HG02970 (cell line): Measurements from ENCODE around the gene ONECUT2.

Experiments used
- ATAC-seq: cut with Tn5 transposase; IDR thresholded peaks from one replicate; pipeline ENCODE4 v1.9.1; 2021; ENCODE audit warnings: mild to moderate bottlenecking, moderate library complexity, moderate number of reproducible peaks; ENCODE audit not compliant: unreplicated experiment, low FRiP score

ONECUT2 gene

DNA sequence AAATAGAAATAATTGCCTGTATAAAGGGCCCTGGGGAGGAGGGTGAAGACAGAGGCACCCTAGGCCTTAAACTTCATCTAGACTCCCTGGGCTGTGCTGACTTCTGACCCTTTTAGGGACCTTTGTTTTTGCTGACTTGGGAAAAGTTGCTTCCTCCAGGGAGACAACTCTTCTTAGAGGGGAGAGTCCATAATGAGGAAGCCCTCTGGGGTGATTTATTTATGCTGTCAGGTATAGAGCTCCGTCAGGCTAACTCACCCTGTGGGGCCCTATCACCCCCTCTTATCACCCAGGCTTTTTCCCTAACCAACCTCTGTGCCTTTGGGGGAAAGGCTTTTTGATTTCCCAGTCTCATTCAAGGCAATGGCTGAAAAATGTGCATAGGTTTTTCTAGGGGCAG, 8.1 kb downstream of the ONECUT2 start:
- no peak for ATAC-seq

DNA sequence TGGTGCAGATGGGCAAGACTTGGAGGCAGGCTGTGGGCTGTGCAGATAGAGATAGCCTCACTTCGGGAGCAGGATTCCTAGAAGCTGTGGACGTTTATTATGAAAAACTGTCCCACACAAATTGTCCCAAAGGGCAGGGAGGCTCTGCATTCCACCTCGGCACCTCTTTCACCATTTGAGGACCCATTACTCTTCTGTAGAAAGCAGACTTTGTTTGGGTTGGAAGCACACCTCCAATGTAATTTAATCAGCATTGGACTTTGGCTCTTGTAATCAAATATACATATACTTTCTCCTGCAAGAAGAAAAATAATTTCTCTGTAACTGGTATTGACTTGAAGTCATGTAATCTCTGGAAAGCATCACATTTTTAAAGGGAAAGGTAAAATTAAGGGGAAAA, 8.5 kb downstream of the ONECUT2 start:
- ATAC-seq, result no peak

DNA sequence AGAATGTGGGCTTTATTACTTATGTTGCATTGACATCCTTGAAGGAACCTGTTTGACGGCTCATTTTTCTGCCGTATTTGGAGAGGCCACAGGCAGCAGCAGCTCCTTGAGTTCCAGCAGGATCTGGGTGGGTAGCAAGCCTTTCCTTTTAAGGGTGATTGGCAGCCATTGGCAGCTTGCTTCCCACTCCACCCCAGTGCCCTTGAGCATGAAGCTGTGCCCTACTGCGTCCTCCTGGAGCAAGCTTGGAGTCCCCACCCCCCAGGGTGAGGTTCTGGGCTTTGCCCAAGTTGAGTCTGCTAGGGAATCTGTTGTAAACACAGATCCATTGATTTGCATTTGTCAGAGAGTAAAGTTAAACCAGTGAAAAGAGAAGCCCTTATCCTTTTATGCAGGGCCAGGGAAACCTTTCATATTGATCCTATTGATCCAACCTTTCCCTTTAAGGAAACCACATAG, 9.2 kb downstream of the ONECUT2 start:
- no peak for ATAC-seq

DNA sequence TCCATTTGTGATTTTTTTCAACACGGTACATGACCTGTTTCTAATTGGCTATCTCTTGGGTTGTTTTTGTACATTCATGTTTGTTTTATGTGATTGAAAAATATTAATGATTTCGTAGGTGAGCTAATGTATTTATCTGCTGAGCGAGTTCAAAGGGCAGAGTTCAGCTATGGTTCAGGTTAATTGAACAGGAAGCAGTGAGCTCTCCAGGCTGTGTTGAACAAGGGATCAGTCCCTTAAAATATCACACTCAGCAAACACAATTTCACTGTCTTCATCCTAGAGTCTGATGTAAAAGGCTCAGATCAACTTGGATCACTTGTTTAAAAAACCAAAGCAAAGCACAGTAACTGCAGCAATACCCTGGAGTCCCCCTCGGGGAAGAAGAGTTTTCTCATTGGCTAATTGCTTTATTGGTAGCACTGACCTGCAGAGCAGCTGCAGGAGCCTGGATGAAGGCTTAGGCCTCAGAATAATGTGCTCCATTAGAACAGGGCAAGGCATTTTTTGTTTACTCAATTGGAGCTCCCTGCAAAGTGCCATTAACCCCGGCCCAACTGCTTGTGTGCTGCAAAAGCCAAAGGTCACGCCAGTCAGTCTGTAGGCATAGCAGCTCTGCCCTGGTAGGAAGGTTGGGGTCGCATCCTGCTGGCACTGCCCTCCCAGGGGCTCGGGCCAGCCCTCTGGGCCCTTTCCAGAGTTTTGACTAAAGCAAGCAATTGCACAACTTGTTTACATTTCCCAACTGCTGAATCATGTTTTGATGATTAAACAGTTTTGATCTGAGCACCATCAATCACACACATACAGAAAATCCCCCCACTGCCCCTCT, 10.5 kb downstream of the ONECUT2 start:
- ATAC-seq, result no peak

DNA sequence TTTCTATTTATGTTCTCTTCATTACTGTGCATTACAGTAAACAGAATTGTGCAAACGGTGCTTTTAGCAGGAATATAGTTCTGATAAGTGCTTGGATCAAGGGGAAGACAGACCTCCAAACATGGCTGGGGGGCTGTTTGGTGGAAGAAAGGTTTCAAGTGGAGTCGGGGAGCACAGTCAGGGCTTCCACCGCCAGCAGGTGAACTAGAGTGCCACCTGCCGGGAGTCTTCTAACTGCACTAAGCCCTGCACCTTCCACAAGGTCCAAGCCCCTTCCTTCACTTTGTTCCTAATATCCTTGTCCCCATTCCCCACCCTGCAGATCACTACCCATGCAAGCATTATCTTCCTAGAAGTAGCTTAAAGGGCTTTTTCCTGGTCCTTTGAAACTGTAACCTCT, 11.1 kb downstream of the ONECUT2 start:
- no peak for ATAC-seq

DNA sequence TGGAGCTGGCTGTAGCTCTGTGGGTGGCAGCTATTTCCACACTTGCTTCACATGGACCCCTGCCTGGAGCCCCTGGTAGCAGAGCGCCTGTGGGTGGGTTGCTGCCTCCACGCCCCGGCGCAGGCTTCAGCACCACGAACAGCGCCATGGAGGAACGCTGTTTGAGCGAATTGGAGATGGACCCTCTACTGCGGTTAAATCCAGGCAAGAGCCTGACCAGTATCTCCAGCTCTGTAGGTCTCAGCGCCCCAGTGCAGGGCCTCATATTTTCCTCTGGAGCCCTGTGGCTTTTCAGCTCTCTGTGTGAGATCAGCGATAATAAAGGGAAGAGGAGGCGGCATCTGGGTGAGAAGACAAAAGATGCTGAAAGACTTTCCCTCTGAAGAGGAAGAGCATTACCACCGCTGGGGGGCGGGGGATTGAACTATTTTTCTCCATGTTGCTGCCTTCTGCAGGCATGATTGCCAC, 12.0 kb downstream of the ONECUT2 start:
- no peak for ATAC-seq

DNA sequence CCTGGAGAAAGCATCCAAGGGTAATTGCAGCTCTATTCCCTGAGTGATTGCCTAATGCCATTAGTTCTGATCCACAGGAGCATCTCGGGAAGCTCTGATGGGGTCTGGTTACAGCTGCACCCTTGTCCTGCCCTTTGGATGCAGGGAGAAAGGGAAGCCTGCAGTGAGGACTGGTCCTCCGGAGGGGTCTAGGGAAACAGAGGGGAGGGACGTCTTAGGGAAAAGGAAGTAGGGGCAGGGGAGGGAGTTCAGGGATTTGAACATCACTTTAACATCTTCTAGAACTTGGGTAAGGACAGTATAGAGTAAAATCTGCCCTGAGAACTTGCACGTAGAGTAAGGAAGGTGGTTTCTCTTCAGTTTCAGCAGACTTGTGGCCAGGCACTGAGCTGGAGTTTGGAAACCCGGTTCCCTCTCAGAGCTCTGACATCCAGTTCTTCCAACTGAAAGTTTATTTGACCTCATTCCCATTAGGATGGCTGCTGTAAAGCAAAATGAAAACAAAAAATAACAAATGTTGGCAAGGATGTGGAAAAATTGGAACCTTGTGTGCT, 20.5 kb downstream of the ONECUT2 start:
- ATAC-seq, result no peak

DNA sequence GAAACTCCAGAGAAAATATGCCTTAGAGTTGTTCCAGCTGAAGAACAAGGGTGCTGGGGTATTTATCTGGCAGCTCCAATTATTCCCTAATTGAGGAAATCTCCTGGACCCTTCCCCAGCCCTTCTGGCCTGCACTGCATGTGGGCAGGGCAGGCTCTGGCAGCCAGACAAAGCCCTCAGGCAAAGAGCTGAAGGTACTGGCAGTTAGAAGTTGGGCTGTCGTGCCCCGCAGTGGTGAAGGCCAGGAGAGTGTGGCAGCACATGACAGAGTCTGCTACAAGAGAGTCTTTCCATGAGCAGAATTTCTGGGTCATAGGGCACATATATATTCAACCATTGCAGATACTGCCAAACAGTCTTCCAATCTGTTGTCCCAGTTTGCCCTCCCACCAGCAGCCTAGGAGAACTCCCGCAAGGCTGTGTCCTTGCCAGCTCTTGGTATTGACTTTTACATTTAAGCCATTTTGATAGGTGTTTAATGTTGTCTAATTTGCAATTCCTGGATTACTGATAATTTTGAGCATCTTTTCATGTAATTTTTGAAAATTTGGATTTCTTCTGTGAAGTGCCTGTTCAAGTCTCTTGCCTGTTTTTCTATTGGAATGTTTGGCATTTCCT, 26.6 kb downstream of the ONECUT2 start:
- no peak for ATAC-seq

DNA sequence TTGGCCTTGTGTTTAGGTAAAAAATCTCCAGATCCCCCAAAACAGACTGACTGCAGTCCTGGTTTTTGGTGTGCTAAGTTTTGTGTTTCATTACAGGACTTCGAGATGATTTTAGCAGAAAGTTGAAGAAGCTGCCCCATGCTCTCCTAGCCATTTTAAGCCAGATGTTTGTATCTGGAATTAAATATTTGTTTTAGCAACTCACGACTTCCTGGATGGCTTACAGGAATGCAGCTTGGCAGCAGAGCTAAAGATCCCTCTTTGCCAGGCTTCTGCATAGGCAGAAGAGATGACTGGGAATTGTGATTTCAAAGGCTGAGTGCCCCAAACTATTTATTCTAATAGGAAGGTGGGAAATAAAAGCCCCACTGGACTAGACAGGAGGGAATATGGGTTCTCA, 31.1 kb downstream of the ONECUT2 start:
- ATAC-seq, result no peak

DNA sequence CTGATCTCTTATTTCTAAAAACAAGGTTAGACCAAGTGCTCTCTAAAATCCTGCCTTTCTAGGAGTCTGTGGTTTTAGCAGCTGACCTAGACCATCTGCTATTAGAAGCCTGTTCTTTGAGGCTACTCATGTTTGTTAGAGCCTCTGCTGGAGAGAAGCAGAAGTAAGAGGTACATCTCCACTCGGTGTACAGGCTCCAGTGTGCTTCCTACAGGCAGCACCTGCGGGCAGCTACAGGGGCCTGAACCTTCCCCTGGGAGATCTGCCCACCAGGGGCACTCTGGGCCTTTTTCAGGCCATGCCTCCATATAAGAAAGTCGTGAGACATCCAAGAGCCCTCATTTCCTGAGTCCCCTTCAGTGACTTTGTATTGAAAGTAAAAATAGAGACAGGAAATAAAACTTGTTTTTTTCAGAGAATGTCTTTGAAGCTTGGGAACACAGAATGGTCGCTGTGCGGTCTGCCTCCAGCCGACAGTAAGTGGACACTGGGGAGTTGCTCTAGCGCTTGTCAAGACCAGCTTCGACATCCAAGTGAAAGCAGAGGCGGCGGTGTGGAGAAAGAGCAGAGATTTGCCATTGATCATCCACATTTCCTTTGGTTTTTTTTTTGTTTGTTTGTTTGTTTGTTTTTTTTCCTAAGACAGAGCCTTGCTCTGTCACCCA, 31.7 kb downstream of the ONECUT2 start:
- ATAC-seq, result no peak

DNA sequence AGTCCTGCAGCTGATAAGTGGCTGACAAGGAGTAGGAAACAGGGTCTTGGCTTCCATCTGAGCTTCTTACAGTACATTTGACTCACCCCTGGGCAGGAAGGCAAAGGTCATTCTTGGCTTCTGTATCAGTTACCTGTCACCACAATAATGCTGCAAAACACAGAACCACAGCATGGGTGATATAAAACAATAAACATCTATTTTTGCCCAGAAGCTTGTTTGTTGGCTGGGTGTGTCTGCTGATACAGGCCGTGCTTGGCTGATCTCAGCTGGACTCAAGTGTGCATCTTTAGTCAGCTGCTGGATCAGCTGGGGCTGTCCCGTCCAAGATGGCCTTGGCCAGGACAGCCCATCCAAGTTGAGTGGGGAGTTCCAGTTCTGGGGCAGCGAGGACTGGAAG, 34.7 kb downstream of the ONECUT2 start:
- ATAC-seq, result no peak

DNA sequence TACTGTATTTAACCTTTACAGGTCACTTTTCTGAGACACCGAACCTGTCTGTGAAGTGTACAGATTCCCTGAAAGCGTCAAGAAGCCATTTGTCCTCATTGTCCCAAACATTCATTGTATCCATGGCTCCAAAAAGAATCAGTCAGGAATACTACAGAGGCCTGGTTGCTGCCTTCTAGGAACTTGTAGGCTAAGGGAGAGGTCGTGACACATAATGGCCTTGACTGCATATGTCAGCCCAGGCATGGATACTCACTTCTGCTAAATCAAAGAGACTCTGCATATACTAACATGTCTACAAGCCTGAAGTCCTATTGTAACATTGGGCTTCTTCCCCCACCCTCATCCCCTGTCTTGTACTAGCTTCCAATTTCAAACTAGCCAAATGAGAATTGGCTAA, 40.2 kb downstream of the ONECUT2 start:
- no peak for ATAC-seq

DNA sequence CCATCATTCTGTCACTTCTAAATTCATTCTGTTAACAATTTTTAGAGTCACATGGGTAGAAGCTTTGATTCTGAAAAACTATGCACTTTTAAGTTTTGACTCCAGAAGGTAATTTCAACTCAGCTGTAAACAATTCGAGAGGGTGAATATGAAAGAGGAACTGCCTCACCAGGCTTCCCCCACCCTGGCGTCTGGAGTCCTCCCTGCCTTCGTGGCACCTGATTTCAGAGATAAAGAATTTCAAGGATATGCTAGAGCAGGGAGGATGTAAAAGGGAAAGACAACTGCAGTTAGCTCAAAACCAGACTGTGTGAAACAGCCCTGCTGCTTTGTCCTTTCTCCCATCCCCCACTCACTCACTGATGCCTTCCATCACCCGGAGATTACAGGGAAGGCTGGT, 40.7 kb downstream of the ONECUT2 start:
- no peak for ATAC-seq

DNA sequence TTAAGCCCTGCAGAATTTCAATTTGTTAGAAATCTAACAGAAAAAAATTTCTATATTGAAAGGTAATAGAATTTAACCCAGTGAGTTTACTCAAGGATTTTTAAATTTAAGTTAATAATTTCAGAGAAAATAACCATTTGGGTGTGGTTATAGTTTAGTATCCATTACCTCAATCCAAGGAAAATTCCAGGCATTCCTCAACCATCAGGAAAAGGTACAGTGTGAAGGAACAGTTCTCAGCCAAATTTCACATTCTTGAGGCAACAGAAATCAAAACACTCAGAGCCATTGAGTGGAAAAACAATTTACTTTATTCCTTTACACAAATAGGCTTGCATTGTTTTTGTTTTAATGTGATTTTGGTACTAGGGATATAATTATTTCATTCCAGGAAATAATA, 45.6 kb downstream of the ONECUT2 start:
- no peak for ATAC-seq

DNA sequence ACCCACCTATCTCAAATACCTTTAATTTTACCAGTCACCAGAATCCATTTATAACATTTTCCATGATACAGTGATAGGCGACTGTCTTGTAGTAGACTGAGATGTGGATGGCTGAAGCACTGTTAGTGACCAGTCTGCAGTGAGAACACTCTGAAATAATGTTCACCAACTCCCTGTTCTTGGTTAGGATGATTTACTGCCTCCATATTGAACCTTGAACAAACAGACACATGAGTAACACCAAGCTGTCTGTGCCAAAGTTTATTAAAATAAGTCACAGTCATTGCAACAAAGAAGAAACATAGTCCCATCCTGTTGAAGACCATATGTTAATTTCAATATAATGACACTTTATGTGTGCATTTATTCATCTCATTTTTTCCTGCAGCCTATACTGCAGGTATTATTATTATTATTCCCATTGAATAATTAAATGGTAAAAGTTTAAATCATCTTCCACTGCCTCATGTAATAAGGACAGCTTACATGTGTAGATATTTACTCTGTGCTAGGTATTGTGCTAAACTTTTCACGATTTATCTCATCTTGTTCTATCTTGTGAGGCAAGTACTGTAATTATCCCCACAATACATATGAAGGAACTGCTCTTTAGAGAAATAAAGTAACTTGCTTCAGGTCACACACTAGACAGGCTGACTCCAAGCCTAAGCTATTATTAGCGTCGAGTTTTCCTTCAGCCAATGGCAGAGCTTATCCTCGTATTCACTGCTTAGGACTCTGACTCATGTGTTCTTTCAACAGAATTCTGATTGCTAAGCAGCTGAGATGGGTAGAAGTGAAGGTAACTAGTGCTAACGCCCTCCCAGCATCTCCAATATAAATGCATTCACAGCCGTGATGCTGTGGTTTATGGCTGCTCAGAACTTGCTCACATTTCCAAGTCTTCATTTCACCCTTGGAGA, 62.5 kb downstream of the ONECUT2 start:
- no peak for ATAC-seq

DNA sequence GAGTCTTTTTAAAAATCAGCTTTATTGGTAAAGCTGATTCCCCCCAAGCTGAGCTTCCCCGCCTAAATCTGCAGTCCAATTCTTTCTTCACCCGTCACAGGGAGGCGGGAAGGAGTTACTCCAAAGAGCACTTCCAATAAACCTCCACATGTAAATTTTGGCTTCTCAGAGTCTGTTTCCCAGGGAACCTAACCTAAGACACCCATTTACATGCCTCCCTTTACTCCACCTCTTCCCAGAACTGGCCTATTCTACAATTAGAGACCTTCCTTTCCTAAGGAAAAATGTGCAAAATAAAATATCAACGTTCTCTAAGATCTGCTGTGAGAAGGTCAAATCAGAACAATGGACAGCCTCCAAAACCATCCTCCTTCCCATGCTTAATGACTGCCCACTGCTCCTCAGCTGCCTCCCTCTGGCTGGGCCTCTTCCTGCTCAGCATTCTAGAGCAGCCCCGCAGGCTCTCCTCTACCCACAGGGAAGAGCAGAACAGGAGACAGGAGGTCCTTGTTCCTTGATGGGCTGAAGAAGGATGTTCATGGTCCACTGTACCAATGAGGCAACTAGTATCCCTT, 63.6 kb downstream of the ONECUT2 start:
- no peak for ATAC-seq

DNA sequence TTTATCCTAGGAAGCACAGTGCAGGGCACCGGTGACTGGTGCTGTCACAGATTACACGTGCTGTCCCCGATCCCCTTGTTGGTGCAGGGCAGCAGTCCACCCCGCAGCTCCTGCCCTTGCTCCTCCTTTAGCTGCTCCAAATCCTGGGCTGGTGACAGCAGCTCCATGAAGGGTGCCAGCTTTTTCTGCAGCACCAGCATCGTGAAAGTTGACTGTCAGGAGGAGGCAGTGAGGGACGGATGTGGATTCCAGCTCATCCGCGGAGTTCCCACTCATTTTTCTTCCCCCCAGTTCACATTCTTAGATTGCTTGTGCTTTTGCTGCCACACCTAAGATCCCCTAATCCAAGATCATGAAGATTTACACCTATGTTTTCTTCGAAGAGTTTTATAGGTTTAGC, 67.5 kb downstream of the ONECUT2 start:
- no peak for ATAC-seq

DNA sequence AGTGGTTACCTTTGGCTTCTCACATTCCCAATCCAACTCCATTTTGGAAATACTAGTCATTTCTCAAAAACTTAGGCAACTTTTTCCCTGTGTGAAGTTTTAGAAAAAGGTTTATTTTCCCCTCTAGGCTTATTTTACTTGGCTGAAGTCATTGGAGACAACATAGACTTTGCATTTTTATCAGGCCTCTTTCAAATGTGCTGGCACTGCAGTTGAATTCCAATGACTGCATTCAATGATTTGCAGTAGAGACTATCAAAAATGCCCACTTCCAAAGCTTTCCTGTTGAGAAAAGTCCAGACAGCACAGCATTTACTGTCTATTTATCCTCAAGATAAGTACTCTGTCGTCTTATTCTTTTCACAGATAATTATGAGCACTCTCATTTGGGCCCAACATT, 70.1 kb downstream of the ONECUT2 start:
- ATAC-seq, result no peak

DNA sequence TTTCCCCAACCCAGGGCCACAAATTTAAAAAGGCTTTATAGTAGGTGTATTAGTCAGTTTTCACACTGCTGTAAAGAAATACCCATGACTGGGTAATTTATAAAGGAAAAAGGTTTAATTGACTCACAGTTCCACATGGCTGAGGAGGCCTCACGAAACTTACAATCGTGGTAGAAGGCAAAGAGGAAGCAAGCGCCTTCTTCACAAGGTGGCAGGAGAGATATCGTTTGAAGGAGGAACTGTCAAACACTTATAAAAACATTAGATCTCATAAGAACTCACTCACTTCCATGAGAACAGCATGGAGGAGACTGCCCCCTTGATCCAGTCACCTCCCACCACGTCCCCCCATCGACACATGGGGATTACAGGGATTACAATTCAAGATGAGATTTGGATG, 80.9 kb downstream of the ONECUT2 start:
- ATAC-seq, result no peak

DNA sequence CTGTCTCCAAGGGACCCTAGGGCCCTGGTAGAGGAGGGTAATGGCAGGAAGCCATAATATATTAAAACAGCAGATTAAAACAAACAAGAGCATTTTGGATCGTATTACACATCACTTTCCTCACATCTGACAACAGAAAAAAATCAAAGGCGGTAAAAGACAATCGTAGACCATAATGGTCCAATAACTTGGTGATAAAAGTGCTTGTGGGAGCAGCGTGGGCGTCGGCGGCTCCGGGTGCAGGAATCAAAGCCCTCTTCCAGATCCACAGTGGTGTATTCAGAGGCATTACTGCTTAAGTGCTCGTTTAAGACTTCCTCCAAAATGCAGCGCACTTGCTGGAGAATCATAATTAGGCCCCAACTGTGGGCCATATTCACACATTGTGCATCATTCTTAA, 83.4 kb downstream of the ONECUT2 start:
- no peak for ATAC-seq
